IMR-90 (cell line): Measurements from ENCODE around the gene RPS15. TPM values are rescaled to one million over a fixed set of nuclear protein-coding genes. Genes with fewer than 3 reads are reported as not detected.

ENCODE experiments used
- ATAC-seq: fragments of 200-7000 bp; cut with Tn5 transposase; 2 replicates; pipeline ENCODE4 v1.9.1; 2020; ENCODE audit warnings: low read depth, mild to moderate bottlenecking, moderate library complexity
- BruUV-seq: library from RNA; stranded (reverse); fragments of 400-500 nt; replicated peaks from 2 replicates; lab custom pipeline; 2021; lab: Mats Ljungman, UMichigan
- CTCF ChIA-PET: fragments of 300-600 bp; formaldehyde crosslinking; extraction: SDS; loops from one replicate; lab custom pipeline; 2021; ENCODE audit warnings: antibody characterized with exemption; lab: Yijun Ruan, JAX
- POLR2A ChIA-PET: fragments of 300-600 bp; sonication (Branson Sonifier 250); formaldehyde crosslinking; loops from one replicate; lab custom pipeline; 2022; ENCODE audit warnings: antibody characterized with exemption; ENCODE audit not compliant: unreplicated experiment; lab: Charles Lee
- DNase-seq: peaks from one replicate; pipeline ENCODE4 v3.0.0; 2013
- H2AFZ ChIP-seq: replicated peaks from 2 replicates; pipeline ENCODE3; 2013; ENCODE audit warnings: low read length, mild to moderate bottlenecking; ENCODE audit not compliant: poor library complexity
- H2AK5ac ChIP-seq: 2 replicates; pipeline ENCODE4 v1.6.1; 2013; ENCODE audit warnings: low read depth, low read length, inconsistent platforms
- H2AK9ac ChIP-seq: replicated peaks from 2 replicates; pipeline ENCODE3; 2013; ENCODE audit warnings: mild to moderate bottlenecking, low read depth, low read length, moderate library complexity; ENCODE audit not compliant: poor library complexity
- H2BK120ac ChIP-seq: 2 replicates; pipeline ENCODE4 v1.6.1; 2013; ENCODE audit warnings: low read depth, low read length, inconsistent platforms
- H2BK15ac ChIP-seq: 3 replicates; pipeline ENCODE4 v1.6.1; 2013; ENCODE audit warnings: low read depth, low read length, inconsistent platforms
- H2BK20ac ChIP-seq: 2 replicates; pipeline ENCODE4 v1.6.1; 2013; ENCODE audit warnings: low read depth, mild to moderate bottlenecking, inconsistent platforms, low read length, moderate library complexity
- H2BK5ac ChIP-seq: 2 replicates; pipeline ENCODE4 v1.6.1; 2013; ENCODE audit warnings: mild to moderate bottlenecking, low read depth, low read length, inconsistent platforms; ENCODE audit not compliant: poor library complexity, severe bottlenecking
- H3K14ac ChIP-seq: replicated peaks from 2 replicates; pipeline ENCODE4 v1.6.1; 2013; ENCODE audit warnings: low read depth, low read length, inconsistent platforms
- H3K18ac ChIP-seq: 2 replicates; pipeline ENCODE4 v1.6.1; 2013; ENCODE audit warnings: low read depth, low read length, control low read depth
- H3K23ac ChIP-seq: 2 replicates; pipeline ENCODE4 v1.6.1; 2013; ENCODE audit warnings: low read depth, low read length, inconsistent platforms
- H3K27ac ChIP-seq: 2 replicates; pipeline ENCODE4 v1.5.1; 2013; ENCODE audit warnings: mild to moderate bottlenecking, control low read depth, low read length; ENCODE audit not compliant: insufficient read depth
- H3K27me3 ChIP-seq: 2 replicates; pipeline ENCODE4 v1.6.1; 2013; ENCODE audit warnings: low read length; ENCODE audit not compliant: control insufficient read depth, insufficient read depth
- H3K36me3 ChIP-seq: 2 replicates; pipeline ENCODE4 v1.6.1; 2013; ENCODE audit warnings: low read length, mixed read lengths; ENCODE audit not compliant: control insufficient read depth, insufficient read depth
- H3K4ac ChIP-seq: 2 replicates; pipeline ENCODE4 v1.6.1; 2013; ENCODE audit warnings: low read depth, low read length, inconsistent platforms
- H3K4me1 ChIP-seq: 2 replicates; pipeline ENCODE4 v1.6.1; 2013; ENCODE audit warnings: low read length, mixed read lengths; ENCODE audit not compliant: control insufficient read depth, insufficient read depth
- H3K4me2 ChIP-seq: 2 replicates; pipeline ENCODE4 v1.6.1; 2013; ENCODE audit warnings: low read depth, mild to moderate bottlenecking, control low read depth, low read length, moderate library complexity
- H3K4me3 ChIP-seq: 2 replicates; pipeline ENCODE4 v1.5.1; 2013; ENCODE audit warnings: low read depth, mild to moderate bottlenecking, control low read depth, low read length, moderate library complexity; ENCODE audit not compliant: insufficient read depth
- H3K56ac ChIP-seq: 2 replicates; pipeline ENCODE4 v1.6.1; 2013; ENCODE audit warnings: low read length, inconsistent platforms; ENCODE audit not compliant: insufficient read depth; ENCODE audit errors: extremely low read depth
- H3K79me1 ChIP-seq, 2 experiments: 2 replicates each; pipeline ENCODE4 v1.6.1; 2013; ENCODE audit warnings: low read length in 2 of 2, inconsistent platforms in 1 of 2, low read depth in 1 of 2
- H3K9ac ChIP-seq: 2 replicates; pipeline ENCODE4 v1.6.1; 2013; ENCODE audit warnings: low read depth, low read length, control low read depth
- H3K9me1 ChIP-seq: 2 replicates; pipeline ENCODE4 v1.6.1; 2013; ENCODE audit warnings: low read length, inconsistent platforms; ENCODE audit not compliant: insufficient read depth
- H3K9me3 ChIP-seq: 2 replicates; pipeline ENCODE4 v1.6.1; 2013; ENCODE audit warnings: low read length; ENCODE audit not compliant: control insufficient read depth, insufficient read depth
- H4K20me1 ChIP-seq: 2 replicates; pipeline ENCODE4 v1.6.1; 2013; ENCODE audit warnings: low read length, inconsistent platforms; ENCODE audit not compliant: insufficient read depth
- H4K5ac ChIP-seq: 2 replicates; pipeline ENCODE4 v1.6.1; 2013; ENCODE audit warnings: mild to moderate bottlenecking, low read depth, low read length, control low read depth
- H4K8ac ChIP-seq, 2 experiments: 2 replicates each; pipeline ENCODE4 v1.6.1; 2013; ENCODE audit warnings: low read depth in 2 of 2, low read length in 2 of 2, control low read depth in 1 of 2, inconsistent platforms in 1 of 2
- H4K91ac ChIP-seq: 2 replicates; pipeline ENCODE4 v1.6.1; 2013; ENCODE audit warnings: low read depth, low read length, inconsistent platforms; ENCODE audit not compliant: insufficient read depth
- CTCF ChIP-seq: conservative IDR thresholded peaks from 2 replicates; pipeline ENCODE4 v1.5.1; 2012; ENCODE audit warnings: mild to moderate bottlenecking, low read depth, low read length, improper control_type of control experiment
- FOS ChIP-seq: fragments of 150-350 bp; IDR thresholded peaks from 2 replicates; pipeline ENCODE4 v1.6.1; 2016; ENCODE audit warnings: low read depth, low read length
- WGBS, 2 experiments: methylation state at CpG; one replicate each; pipeline versions ENCODE4 v1.1.5 to v1.1.7; 2013; ENCODE audit warnings: missing lambda C conversion rate in 2 of 2; ENCODE audit not compliant: insufficient read length in 1 of 2; ENCODE audit errors: extremely low coverage in 2 of 2; 5-methylcytosine and 5-hydroxymethylcytosine counted together
- dilution Hi-C: fragments of 300-500 bp; cut with HindIII; formaldehyde crosslinking; loops from one replicate; pipeline ENCODE4 v1.14.3; 2018; ENCODE audit warnings: low sequenced_read_pairs; ENCODE audit not compliant: unreplicated experiment
- in situ Hi-C: fragments of 300-500 bp; cut with MboI; formaldehyde crosslinking; loops from 3 replicates; pipeline ENCODE4 v1.14.3; 2019; ENCODE audit warnings: low sequenced_read_pairs, inconsistent platforms, mixed read lengths
- intact Hi-C: fragments of 100-400 bp; cut with micrococcal nuclease; formaldehyde crosslinking; loops from 2 replicates; pipeline ENCODE4 v1.10.0; 2022
- polyA plus RNA-seq, 3 experiments: library from polyadenylated mRNA; depleted of rRNA; stranded (reverse); fragments of >200 nt; gene quantifications; 2 replicates each; pipeline ENCODE4 v1.2.3, GENCODE V29; 2012; ENCODE audit warnings: low replicate concordance in 1 of 3
- total RNA-seq: library from RNA; depleted of rRNA; stranded (reverse); fragments of >200 nt; gene quantifications from 2 replicates; pipeline ENCODE4 v1.2.3, GENCODE V29; 2012

The RPS15 gene
- total and polyA plus RNA-seq, 2 of the 4 experiments (the other 2 are of a cell fraction) = 1,179 to 1,855 TPM

- Histone ChIP-seq H2AFZ (no peak overlapping the region), H2BK20ac (peak overlapping the region; percentile 7), H3K27me3 (no peaks in the 10 kb centered on the region), H3K18ac (peak overlapping the region; percentile 10; the same call in 1 of the 2 replicates), H3K23ac (peak overlapping the region; percentile 37; the same call in 1 of the 2 replicates), H3K4me1 (peaks cover 23% of the 10 kb centered on the region), H3K4ac (peak overlapping the region; percentile 56), H4K5ac (peak overlapping the region; percentile 3; the same call in 1 of the 2 replicates), H4K20me1 (peaks cover 91% of the 10 kb centered on the region), H3K14ac (peak overlapping the region; percentile 0), H3K9ac (peak overlapping the region; percentile 28), H2BK5ac (peak overlapping the region; percentile 76), H3K9me3 (no peaks in the 10 kb centered on the region), H2BK15ac (no peak overlapping the region), H4K91ac (peak overlapping the region; percentile 59), H3K4me2 (peak overlapping the region; percentile 54; the same call in 1 of the 2 replicates), H3K79me1 (peaks cover 0 to 66% of the 10 kb centered on the region in 2 experiments; a peak in 2 of 4 replicates), H2AK5ac (peak overlapping the region; percentile 76), H2AK9ac (peak overlapping the region; percentile 89), H3K9me1 (peaks cover 20% of the 10 kb centered on the region), H3K56ac (peak overlapping the region; percentile 23; the same call in 1 of the 2 replicates), H4K8ac (peak overlapping the region in 1 of 2 experiments; percentile 48; a peak in 2 of 4 replicates), H2BK120ac (peak overlapping the region; percentile 3; the same call in 1 of the 2 replicates), H3K27ac (peak overlapping the region; percentile 85), H3K36me3 (peaks cover 36% of the 10 kb centered on the region), H3K4me3 (no peak overlapping the region)
- intact Hi-C loops = no loop called here
- ATAC-seq (no peak; the same call in 1 of the 2 replicates), DNase-seq (peak; percentile 31)
- dilution Hi-C loops = no loop called here
- 81% methylated on average over 11 of the region's 28 CpGs; no CpG with 5 or more reads in 1 of the 2 experiments for WGBS, 2 experiments
- CTCF ChIA-PET = interaction anchor here (0.6 kb wide), 1 partner anchor 130 kb away, joined by 3 read pairs; no protein-coding TSS in a partner anchor
- POLR2A ChIA-PET = no interaction called here
- no TSS peak for BruUV-seq
- no peak for TF ChIP-seq CTCF
- 0 out of 2 replicates have a peak, but pooled peaks have one; percentile 19 for TF ChIP-seq FOS
- in situ Hi-C loops = no loop called here
Observed at GRCh38 chr19:1416014-1416841, 22.0 kb upstream of the RPS15 start.
